Measurements from ENCODE around the gene NRG2. TPM values are rescaled to one million over a fixed set of nuclear protein-coding genes. Genes with fewer than 3 reads are reported as not detected.

NRG2 gene
- total and polyA plus RNA-seq, 2 of the 4 experiments (the other 2 are of a cell fraction): 0.18 TPM; not detected in 1

DNA sequence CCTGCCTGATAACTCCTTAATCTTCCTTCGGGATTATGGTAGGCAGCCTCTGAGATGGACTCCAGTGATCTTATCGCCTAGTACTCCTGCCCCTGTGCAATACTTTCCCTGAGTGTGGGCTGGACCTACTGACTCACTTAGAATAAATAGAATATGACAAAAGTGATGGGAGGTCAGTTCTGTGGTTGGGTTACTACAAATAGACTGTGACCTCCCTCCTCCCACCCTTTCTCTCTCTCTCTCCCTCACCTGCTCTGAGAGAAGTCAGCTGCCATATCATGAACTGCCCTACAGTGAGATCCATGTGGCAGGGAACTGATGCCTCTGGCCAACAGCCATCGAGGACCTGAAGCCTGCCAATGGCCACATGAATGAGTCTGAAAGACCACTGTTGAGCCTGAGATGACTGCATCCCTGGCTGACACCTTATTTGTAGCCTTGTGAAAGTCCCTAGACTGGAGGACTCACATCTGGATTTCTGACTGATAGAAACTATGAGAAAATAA is 31.7 kb downstream of the NRG2 start:
- H2BK15ac ChIP-seq (ENCODE audit: low read depth, low read length): no peak overlapping the region
- H2BK120ac ChIP-seq (ENCODE audit: low read depth, low read length): no peak overlapping the region
- dilution Hi-C loops (cut with HindIII; ENCODE audit: low sequenced_read_pairs, unreplicated experiment): no loop called here
- H3K4me2 ChIP-seq (ENCODE audit: low read depth, low read length): no peak overlapping the region
- H2AK9ac ChIP-seq (replicated peaks; ENCODE audit: low read depth, low read length, poor library complexity): no peak overlapping the region
- H4K20me1 ChIP-seq (ENCODE audit: insufficient read depth, low read length): no peaks in the 10 kb centered on the region
- intact Hi-C loops (cut with micrococcal nuclease): no loop called here
- POLR2A ChIA-PET (ENCODE audit: unreplicated experiment): no interaction called here
- in situ Hi-C loops (cut with MboI; ENCODE audit: low sequenced_read_pairs): no loop called here
- no peak overlapping the region for H4K5ac ChIP-seq (ENCODE audit: low read depth, low read length)
- ATAC-seq (ENCODE audit: low read depth) (no peak), DNase-seq (peak; percentile 1)
- no peak overlapping the region for H4K91ac ChIP-seq (ENCODE audit: insufficient read depth, low read depth, low read length)
- no peaks in the 10 kb centered on the region for H3K4me1 ChIP-seq (ENCODE audit: control insufficient read depth, insufficient read depth, low read length)
- no peak overlapping the region for H3K4ac ChIP-seq (ENCODE audit: low read depth, low read length)
- no peak overlapping the region for H3K56ac ChIP-seq (ENCODE audit: extremely low read depth, insufficient read depth, low read length)
- H2BK20ac ChIP-seq (ENCODE audit: low read depth, low read length): no peak overlapping the region
- no peak overlapping the region for H2AK5ac ChIP-seq (ENCODE audit: low read depth, low read length)
- no peak overlapping the region for H3K18ac ChIP-seq (ENCODE audit: low read depth, low read length)
- H3K27ac ChIP-seq (ENCODE audit: insufficient read depth, low read length): no peak overlapping the region
- BruUV-seq (replicated peaks): no TSS peak
- no peak overlapping the region for H3K23ac ChIP-seq (ENCODE audit: low read depth, low read length)
- H3K79me1 ChIP-seq (ENCODE audit: low read depth in 1 of 2, low read length in 2 of 2): no peaks in the 10 kb centered on the region
- no peaks in the 10 kb centered on the region for H3K36me3 ChIP-seq (ENCODE audit: control insufficient read depth, insufficient read depth, low read length)
- no peak overlapping the region for H3K4me3 ChIP-seq (ENCODE audit: insufficient read depth, low read depth, low read length)
- H3K14ac ChIP-seq (replicated peaks; ENCODE audit: low read depth, low read length): no peak overlapping the region
- H2AFZ ChIP-seq (replicated peaks; ENCODE audit: low read length, poor library complexity): no peak overlapping the region
- no peaks in the 10 kb centered on the region for H3K9me3 ChIP-seq (ENCODE audit: control insufficient read depth, insufficient read depth, low read length)
- no peak overlapping the region for H4K8ac ChIP-seq (ENCODE audit: low read depth in 2 of 2, low read length in 2 of 2)
- TF ChIP-seq CEBPB (IDR thresholded peaks at IDR 0.05; ENCODE audit: low read depth, low read length) (no peak), RFX5 (IDR thresholded peaks at IDR 0.05; ENCODE audit: low read depth, low read length) (no peak), RAD21 (IDR thresholded peaks at IDR 0.05; ENCODE audit: low read length) (no peak), BHLHE40 (IDR thresholded peaks at IDR 0.05; ENCODE audit: low read depth, low read length) (no peak), POLR2A (IDR thresholded peaks at IDR 0.05; ENCODE audit: low read depth, low read length) (no peak), MXI1 (IDR thresholded peaks at IDR 0.05; ENCODE audit: borderline replicate concordance, low read depth, low read length) (no peak), SMC3 (IDR thresholded peaks at IDR 0.05; ENCODE audit: low read depth, low read length) (no peak)
- TF ChIP-seq, protein P1, sequence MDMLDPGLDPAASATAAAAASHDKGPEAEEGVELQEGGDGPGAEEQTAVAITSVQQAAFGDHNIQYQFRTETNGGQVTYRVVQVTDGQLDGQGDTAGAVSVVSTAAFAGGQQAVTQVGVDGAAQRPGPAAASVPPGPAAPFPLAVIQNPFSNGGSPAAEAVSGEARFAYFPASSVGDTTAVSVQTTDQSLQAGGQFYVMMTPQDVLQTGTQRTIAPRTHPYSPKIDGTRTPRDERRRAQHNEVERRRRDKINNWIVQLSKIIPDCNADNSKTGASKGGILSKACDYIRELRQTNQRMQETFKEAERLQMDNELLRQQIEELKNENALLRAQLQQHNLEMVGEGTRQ (IDR thresholded peaks at IDR 0.05; ENCODE audit: low read depth, low read length): no peak
- TF ChIP-seq, protein P2, sequence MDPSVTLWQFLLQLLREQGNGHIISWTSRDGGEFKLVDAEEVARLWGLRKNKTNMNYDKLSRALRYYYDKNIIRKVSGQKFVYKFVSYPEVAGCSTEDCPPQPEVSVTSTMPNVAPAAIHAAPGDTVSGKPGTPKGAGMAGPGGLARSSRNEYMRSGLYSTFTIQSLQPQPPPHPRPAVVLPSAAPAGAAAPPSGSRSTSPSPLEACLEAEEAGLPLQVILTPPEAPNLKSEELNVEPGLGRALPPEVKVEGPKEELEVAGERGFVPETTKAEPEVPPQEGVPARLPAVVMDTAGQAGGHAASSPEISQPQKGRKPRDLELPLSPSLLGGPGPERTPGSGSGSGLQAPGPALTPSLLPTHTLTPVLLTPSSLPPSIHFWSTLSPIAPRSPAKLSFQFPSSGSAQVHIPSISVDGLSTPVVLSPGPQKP (IDR thresholded peaks at IDR 0.05; ENCODE audit: borderline replicate concordance, low read depth, low read length): no peak
- H3K9me1 ChIP-seq (ENCODE audit: insufficient read depth, low read length): no peaks in the 10 kb centered on the region
- no peak overlapping the region for H2BK5ac ChIP-seq (ENCODE audit: low read depth, low read length, poor library complexity, severe bottlenecking)
- no peak overlapping the region for H3K9ac ChIP-seq (ENCODE audit: low read depth, low read length)
- peaks cover 26% of the 10 kb centered on the region for H3K27me3 ChIP-seq (ENCODE audit: control insufficient read depth, insufficient read depth, low read length)
- CTCF ChIA-PET: no interaction called here
- WGBS, 2 experiments (ENCODE audit: extremely low coverage in 2 of 2, insufficient read length in 1 of 2): no CpG with 5 or more reads among the region's 3 CpGs

All from IMR-90 (cell line).